Esophagus squamous epithelium (tissue), 5 donors: Measurements from ENCODE around the gene HSD17B2. TPM values are rescaled to one million over a fixed set of nuclear protein-coding genes. Genes with fewer than 3 reads are reported as not detected.
"Not testable (repeated sequence)": the region's sequence is repeated elsewhere in the genome, so short reads cannot be mapped to it uniquely, and the experiment has no call there.

Source experiments
- DNase-seq: peaks from one replicate; lab custom pipeline; 2025; lab: John Stamatoyannopoulos, UW
- H3K27ac ChIP-seq, 4 donors: fragments of 200-600 bp; sonication (generic); one replicate each; pipeline ENCODE4 v1.5.1; 2016 to 2019; ENCODE audit warnings: mild to moderate bottlenecking in 1 of 4
- H3K27me3 ChIP-seq, 4 donors: fragments of 200-600 bp; sonication (generic); 1 replicate in 3 of 4; 2 replicates in 1 of 4; pipeline versions ENCODE4 v1.5.1 to v1.6.0; 2017 to 2021; ENCODE audit warnings: antibody characterized with exemption in 1 of 4
- H3K36me3 ChIP-seq, 3 donors: fragments of 200-600 bp; sonication (generic); one replicate each; pipeline ENCODE4 v1.5.1; 2016 to 2019
- H3K4me1 ChIP-seq, 3 donors: fragments of 200-600 bp; sonication (generic); one replicate each; pipeline ENCODE4 v1.5.1; 2017 to 2019
- H3K4me3 ChIP-seq, 4 donors: fragments of 200-600 bp; sonication (generic); 1 replicate in 3 of 4; 2 replicates in 1 of 4; pipeline ENCODE4 v1.5.1; 2016 to 2019; ENCODE audit warnings: mild to moderate bottlenecking in 2 of 4, moderate library complexity in 1 of 4
- H3K9me3 ChIP-seq, 3 donors: fragments of 200-600 bp; sonication (generic); one replicate each; pipeline ENCODE4 v1.5.1; 2016 to 2019
- CTCF ChIP-seq, 6 experiments: fragments of 450-650 bp in 4 of 6; fragments of 200-600 bp in 2 of 6; sonication (generic) in 2 of 6; IDR thresholded peaks; one replicate each; pipeline ENCODE4 v1.5.1; 2016 to 2019; ENCODE audit warnings: antibody characterized with exemption in 6 of 6, mild to moderate bottlenecking in 4 of 6, moderate library complexity in 4 of 6
- POLR2A ChIP-seq, 4 donors: fragments of 450-650 bp; IDR thresholded peaks; one replicate each; pipeline ENCODE4 v1.6.1; 2017; ENCODE audit warnings: antibody characterized with exemption in 4 of 4, mild to moderate bottlenecking in 4 of 4, moderate library complexity in 3 of 4
- WGBS, 2 donors: methylation state at CpG; one replicate each; pipeline ENCODE4 v1.1.5; 2018; 5-methylcytosine and 5-hydroxymethylcytosine counted together
- intact Hi-C: fragments of 100-400 bp; cut with DNase I; formaldehyde crosslinking; loops from one replicate; pipeline ENCODE4 v1.15.0; 2022
- total RNA-seq, 4 donors: library from RNA; depleted of rRNA; stranded (reverse); fragments of >200 nt; gene quantifications; one replicate each; pipeline ENCODE4 v1.1.0, GENCODE V29; 2016
- donor health status: DM: yes; HTN: yes; CAD: no.

HSD17B2 gene
- total RNA-seq, 4 donors from 2014 or later, result 0.72 to 5.1 (median 2.5) TPM

GRCh38 chr16:82005027-82005830, 29.8 kb upstream of the HSD17B2 start:
- Histone ChIP-seq H3K9me3 (peaks cover 0 to 10% (median 7%) of the 10 kb centered on the region in 3 donors), H3K27ac (no peak overlapping the region), H3K36me3 (peaks cover 0 to 27% (median 0%) of the 10 kb centered on the region in 3 donors), H3K27me3 (no peaks in the 10 kb centered on the region), H3K4me3 (no peak overlapping the region), H3K4me1 (peaks cover 0 to 31% (median 6%) of the 10 kb centered on the region in 3 donors)
- intact Hi-C loops, result no loop called here
- 68 to 75% methylated on average over 6 of the region's 6 CpGs for WGBS, 2 donors
- TF ChIP-seq CTCF (IDR thresholded peaks at IDR 0.05), result no peak
- TF ChIP-seq POLR2A (IDR thresholded peaks at IDR 0.05), result no peak
- DNase-seq, result no peak

- H3K4me3 ChIP-seq, result no peak overlapping the region
- 92 to 94% methylated on average over 5 of the region's 5 CpGs for WGBS, 2 donors
- TF ChIP-seq POLR2A (IDR thresholded peaks at IDR 0.05), result no peak
- TF ChIP-seq CTCF (IDR thresholded peaks at IDR 0.05), result no peak
- peaks cover 0 to 21% (median 0%) of the 10 kb centered on the region in 3 donors for H3K36me3 ChIP-seq
- DNase-seq, result no peak
- H3K4me1 ChIP-seq, result peaks cover 0 to 40% (median 6%) of the 10 kb centered on the region in 3 donors
- intact Hi-C loops, result no loop called here
- H3K27me3 ChIP-seq, result peaks cover 0 to 3% (median 0%) of the 10 kb centered on the region in 4 donors
- H3K9me3 ChIP-seq, result peaks cover 0 to 10% (median 7%) of the 10 kb centered on the region in 3 donors
- no peak overlapping the region for H3K27ac ChIP-seq
These were observed 29.0 kb upstream of the HSD17B2 start for GRCh38 chr16:82006036-82006435.

- DNase-seq, result no peak
- H3K27me3 ChIP-seq, result peaks cover 0 to 7% (median 0%) of the 10 kb centered on the region in 4 donors
- no peak overlapping the region for H3K4me3 ChIP-seq
- peaks cover 0 to 43% (median 6%) of the 10 kb centered on the region in 3 donors for H3K4me1 ChIP-seq
- intact Hi-C loops, result no loop called here
- H3K27ac ChIP-seq, result no peak overlapping the region
- H3K36me3 ChIP-seq, result peaks cover 0 to 21% (median 0%) of the 10 kb centered on the region in 3 donors
- peaks cover 0 to 10% (median 7%) of the 10 kb centered on the region in 3 donors for H3K9me3 ChIP-seq
- TF ChIP-seq CTCF (IDR thresholded peaks at IDR 0.05) (no peak), POLR2A (IDR thresholded peaks at IDR 0.05) (no peak)
- WGBS, 2 donors, result 70 to 84% methylated on average over 2 of the region's 2 CpGs
These were observed 27.9 kb upstream of the HSD17B2 start for GRCh38 chr16:82007189-82007588.

GRCh38 chr16:82008957-82009592, 26.0 kb upstream of the HSD17B2 start:
- DNase-seq, result no peak
- intact Hi-C loops, result no loop called here
- H3K36me3 ChIP-seq, result peaks cover 0 to 19% (median 0%) of the 10 kb centered on the region in 3 donors
- no peak overlapping the region for H3K27ac ChIP-seq
- H3K4me1 ChIP-seq, result peaks cover 0 to 35% (median 0%) of the 10 kb centered on the region in 3 donors
- H3K27me3 ChIP-seq, result peaks cover 0 to 7% (median 0%) of the 10 kb centered on the region in 4 donors
- WGBS, 2 donors, result 89% methylated on average over 4 to 6 of the region's 9 CpGs
- H3K4me3 ChIP-seq, result no peak overlapping the region
- TF ChIP-seq CTCF (IDR thresholded peaks at IDR 0.05) (no peak), POLR2A (IDR thresholded peaks at IDR 0.05) (no peak)
- peaks cover 0 to 10% (median 7%) of the 10 kb centered on the region in 3 donors for H3K9me3 ChIP-seq

GRCh38 chr16:82009789-82010188, 25.3 kb upstream of the HSD17B2 start:
- H3K4me3 ChIP-seq, H3K27me3 ChIP-seq, H3K27ac ChIP-seq, DNase-seq, intact Hi-C loops: not testable (repeated sequence)
- H3K36me3 ChIP-seq, result peaks cover 0 to 12% (median 0%) of the 10 kb centered on the region in 3 donors
- H3K4me1 ChIP-seq, result peaks cover 0 to 32% (median 0%) of the 10 kb centered on the region in 3 donors
- WGBS, 2 donors, result 59 to 65% methylated on average over 4 of the region's 4 CpGs
- peaks cover 0 to 10% (median 7%) of the 10 kb centered on the region in 3 donors for H3K9me3 ChIP-seq
